ENCODE results near the gene CHMP4B.

Gene CHMP4B

GRCh38 chr20:33841436-33841799 lies 30.3 kb downstream of the CHMP4B start:
- no peak for DNase-seq

DNA sequence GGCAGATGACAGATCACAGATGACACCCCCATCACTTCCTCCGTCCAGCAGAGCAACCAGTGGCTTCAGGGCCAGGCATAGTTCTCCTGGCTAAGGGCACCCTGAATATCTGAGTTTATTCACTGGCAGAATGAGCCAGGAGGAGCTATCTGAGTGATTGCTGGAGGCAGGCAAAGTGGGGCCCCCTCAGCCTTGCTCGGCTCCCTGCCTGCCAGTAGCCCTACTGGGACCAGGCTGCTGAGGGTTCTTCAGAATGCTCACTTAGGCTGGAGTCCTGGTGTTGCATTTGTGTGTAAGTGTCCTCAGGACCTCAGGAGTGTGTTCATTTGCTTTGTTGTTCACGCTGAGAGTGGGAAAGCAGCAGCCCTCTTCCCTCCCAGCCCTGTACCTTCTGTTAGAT lies 31.2 kb downstream of the CHMP4B start:
- no peak for DNase-seq

- DNase-seq, result no peak
These were observed 31.9 kb downstream of the CHMP4B start for GRCh38 chr20:33843050-33843449.

- DNase-seq, result peak; percentile 44
These were observed 32.7 kb downstream of the CHMP4B start for GRCh38 chr20:33843854-33844253.

DNA sequence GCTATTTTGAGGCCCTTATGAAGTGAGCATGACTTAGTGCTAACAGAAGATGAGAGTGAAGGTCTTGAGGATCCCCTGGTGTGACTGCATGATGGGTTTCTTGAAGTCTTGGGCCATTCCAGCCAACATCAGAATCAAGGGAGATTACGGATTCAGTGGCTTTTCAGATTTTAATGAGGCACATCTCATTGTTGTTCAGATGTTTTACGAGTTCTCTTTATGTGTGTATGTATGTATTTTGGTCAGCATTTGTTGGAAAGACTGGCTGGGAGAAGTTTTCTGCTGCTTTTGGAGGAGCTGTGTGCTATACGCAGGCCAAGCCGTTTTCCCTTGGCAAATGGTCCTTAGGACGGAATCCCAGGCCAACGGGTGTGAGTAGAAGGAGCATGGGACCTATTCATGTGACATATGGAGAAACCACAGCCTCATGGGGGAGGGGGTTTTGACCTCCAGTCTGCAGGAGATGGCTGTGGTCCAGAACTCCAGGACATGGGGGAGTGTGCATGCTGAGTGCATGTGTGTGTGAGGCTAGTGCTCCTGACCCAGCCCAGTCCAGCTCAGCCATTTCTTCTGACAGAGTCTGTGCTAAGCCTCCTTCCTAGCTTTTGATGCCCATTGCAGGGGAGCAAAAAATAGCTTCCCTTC lies 35.3 kb downstream of the CHMP4B start:
- no peak for DNase-seq

- DNase-seq, result no peak
These were observed 35.9 kb downstream of the CHMP4B start for GRCh38 chr20:33847006-33847405.

DNA sequence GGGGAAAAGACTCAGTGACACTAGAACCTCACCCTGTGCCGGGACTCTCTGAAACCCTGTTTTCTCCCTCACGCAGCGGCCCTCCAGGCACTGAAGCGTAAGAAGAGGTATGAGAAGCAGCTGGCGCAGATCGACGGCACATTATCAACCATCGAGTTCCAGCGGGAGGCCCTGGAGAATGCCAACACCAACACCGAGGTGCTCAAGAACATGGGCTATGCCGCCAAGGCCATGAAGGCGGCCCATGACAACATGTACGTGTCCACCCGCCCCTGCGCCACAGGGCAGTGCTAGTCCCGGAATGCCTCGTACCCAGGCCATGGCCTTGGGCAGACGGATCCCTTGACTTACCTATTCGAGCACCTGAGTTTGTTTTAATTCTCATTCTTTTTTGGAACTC lies 37.2 kb downstream of the CHMP4B start:
- no peak for DNase-seq

- DNase-seq, result no peak
These were observed 39.0 kb downstream of the CHMP4B start for GRCh38 chr20:33850159-33850558.

DNA sequence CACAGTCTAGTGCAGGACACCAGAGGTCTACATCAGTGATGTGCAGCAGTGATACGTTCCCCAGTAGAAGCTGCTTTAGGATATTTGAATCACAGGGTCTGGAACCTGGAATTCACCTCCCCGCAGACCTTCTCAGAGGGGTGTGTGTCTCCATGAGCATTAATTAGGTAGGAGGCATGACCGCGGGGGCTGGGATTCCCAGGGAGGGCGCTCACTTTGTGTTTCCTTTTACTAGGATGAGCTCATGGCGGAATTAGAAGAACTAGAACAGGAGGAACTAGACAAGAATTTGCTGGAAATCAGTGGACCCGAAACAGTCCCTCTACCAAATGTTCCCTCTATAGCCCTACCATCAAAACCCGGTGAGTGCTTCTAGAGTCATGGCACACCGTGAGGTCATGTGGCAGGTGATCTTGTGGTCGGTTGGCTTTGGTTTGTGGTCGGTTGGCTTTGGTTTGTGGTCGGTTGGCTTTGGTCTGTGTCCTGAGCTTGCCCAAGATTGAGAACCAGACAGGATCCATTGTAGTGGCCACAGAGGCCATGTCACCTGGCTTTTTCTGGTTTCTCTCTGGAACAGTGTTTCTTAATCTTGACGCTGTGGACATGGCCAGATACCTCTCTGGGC lies 40.8 kb downstream of the CHMP4B start:
- no peak for DNase-seq

GRCh38 chr20:33852626-33853506 lies 41.7 kb downstream of the CHMP4B start:
- no peak for DNase-seq

- DNase-seq, result no peak
These were observed 42.3 kb downstream of the CHMP4B start for GRCh38 chr20:33853507-33853813.

- DNase-seq, result no peak
These were observed 46.8 kb downstream of the CHMP4B start for GRCh38 chr20:33857722-33858563.

DNA sequence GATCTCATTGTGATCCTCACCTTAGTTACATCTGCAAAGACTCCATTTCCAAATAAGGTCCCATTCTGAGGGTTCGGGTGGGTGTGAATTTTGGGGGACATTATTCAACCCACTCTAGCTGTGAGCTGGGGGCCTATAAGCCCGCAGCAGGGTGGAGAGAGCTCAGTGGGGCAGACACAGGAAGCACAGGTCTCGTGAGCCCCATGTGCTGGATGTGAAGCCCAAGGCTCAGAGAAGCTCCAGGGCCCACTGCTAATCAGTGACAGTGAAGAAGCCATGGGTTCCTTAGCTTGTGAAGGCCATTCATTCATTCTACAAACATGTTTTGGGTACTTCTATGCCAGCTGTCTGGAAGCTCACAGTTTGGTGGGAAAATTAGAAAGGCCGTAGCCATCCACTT lies 47.5 kb downstream of the CHMP4B start:
- no peak for DNase-seq

- peak; percentile 68 for DNase-seq
These were observed 48.1 kb downstream of the CHMP4B start for GRCh38 chr20:33859157-33859695.

DNA sequence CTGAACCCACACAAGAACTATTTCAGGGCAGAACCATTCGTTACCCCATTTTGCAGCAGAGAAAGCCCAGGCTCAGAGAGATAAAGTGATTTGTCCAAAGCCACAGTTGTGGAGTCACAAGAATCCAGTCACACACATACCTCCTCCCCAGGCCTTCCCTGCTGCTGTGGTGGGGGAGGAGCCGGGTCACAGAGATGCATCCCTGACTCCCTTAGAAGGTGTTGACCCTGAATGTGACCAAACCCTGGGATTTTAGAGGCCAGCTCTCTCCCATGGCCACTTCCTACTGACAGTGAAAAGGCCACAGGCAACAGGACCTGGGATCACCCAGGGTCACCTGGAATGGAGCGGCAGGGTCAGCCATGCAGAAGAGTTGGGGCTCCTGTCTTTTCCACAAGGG lies 48.6 kb downstream of the CHMP4B start:
- no peak for DNase-seq

GRCh38 chr20:33861458-33861857 lies 50.3 kb downstream of the CHMP4B start:
- no peak for DNase-seq

- DNase-seq, result peak; percentile 62
These were observed 51.7 kb downstream of the CHMP4B start for GRCh38 chr20:33862709-33863403.

- no peak for DNase-seq
These were observed 52.5 kb downstream of the CHMP4B start for GRCh38 chr20:33863440-33864323.

GRCh38 chr20:33864324-33864963 lies 53.3 kb downstream of the CHMP4B start:
- no peak for DNase-seq

DNA sequence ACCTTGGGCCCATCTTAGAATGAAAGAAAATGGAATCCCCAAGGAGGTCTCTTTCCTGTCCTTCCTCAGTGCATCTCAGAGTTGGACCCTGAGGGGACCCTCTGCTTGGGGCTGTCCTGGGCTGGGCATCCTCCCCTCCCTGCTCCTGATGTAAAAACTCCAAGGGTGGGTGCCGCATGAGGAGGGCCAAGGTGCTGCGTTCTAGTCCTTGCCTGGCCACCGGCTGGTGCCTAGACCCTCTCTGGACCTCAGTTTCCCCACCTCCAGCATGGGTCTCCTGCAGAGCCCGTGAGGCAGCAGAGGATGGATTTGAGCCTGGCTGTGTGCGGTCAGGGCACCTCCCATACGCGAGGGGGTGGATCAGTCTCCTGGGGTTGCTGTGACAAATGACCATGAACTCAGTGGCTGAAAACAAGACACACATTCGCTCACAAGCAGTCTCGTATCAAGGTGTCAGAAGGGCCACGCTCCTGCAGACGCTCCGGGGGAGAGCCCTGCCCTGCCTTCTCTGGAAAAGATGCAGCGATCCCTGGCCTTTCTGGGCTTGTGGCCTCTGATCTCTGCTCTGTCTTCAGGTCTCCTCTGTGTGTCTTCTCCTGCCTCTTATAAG lies 54.7 kb downstream of the CHMP4B start:
- DNase-seq, result no peak

Data from hematopoietic multipotent progenitor cell treated with erythropoietin and hydrocortisone succinate and interleukin-3 and kit ligand, for 4 days (in vitro differentiated cells).